ENCODE measurements around the gene RIN1. TPM values are rescaled to one million over a fixed set of nuclear protein-coding genes. Genes with fewer than 3 reads are reported as not detected.
"Not testable (repeated sequence)": the region's sequence is repeated elsewhere in the genome, so short reads cannot be mapped to it uniquely, and the experiment has no call there.

RIN1 gene
- total and polyA plus RNA-seq, 11 donors = 0.99 to 5.2 (median 1.5) TPM

DNA sequence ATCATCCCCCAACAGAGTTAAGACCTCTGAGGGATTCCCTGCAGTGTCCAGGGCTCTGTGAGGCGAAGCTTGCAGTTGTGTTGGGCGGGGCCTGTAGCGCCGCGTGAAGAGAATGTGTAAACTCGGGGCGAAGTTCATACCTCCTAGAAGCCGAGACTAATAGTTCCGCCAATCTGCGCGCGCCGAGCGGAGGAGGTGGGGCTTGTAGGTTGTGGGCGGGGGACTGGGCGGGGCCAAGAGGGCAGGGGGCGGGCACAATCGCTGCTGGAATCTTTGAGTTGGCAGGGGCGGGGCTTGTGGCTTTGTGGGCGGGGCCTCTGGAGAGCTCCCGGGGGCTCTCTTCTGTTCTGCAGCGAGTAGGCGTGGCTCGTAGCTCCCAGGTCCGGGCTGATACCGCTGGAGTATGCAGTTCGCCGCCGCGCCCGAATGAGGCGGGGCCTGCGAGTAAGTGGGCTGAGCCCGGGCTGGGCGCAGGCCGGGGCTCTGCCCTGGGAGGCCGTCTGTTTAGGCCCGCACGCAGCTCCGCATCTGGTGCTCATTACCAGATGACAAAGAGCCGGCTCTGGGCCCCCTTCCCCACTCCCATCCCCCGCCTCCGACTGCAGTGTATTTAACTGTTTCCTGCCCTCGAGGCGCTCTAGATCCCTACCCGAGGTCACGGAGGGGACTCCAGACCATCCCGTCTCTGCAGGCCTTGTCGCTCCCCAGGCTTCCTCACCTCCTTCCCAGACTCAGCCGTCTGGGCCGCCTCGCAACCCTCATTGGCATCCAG is 23.5 kb downstream of the RIN1 start:
- Histone ChIP-seq H3K27ac (peak overlapping the region; percentile 53 to 94 (median 88)), H3K36me3 (no peaks in the 10 kb centered on the region), H3K4me1 (peaks cover 0 to 44% (median 23%) of the 10 kb centered on the region in 12 donors), H3K9me3 (no peaks in the 10 kb centered on the region), H3K4me3 (peak overlapping the region; percentile 18 to 66 (median 62)), H3K27me3 (no peaks in the 10 kb centered on the region)
- peak; percentile 86 to 90 (median 90) for ATAC-seq
- TF ChIP-seq, protein P1, sequence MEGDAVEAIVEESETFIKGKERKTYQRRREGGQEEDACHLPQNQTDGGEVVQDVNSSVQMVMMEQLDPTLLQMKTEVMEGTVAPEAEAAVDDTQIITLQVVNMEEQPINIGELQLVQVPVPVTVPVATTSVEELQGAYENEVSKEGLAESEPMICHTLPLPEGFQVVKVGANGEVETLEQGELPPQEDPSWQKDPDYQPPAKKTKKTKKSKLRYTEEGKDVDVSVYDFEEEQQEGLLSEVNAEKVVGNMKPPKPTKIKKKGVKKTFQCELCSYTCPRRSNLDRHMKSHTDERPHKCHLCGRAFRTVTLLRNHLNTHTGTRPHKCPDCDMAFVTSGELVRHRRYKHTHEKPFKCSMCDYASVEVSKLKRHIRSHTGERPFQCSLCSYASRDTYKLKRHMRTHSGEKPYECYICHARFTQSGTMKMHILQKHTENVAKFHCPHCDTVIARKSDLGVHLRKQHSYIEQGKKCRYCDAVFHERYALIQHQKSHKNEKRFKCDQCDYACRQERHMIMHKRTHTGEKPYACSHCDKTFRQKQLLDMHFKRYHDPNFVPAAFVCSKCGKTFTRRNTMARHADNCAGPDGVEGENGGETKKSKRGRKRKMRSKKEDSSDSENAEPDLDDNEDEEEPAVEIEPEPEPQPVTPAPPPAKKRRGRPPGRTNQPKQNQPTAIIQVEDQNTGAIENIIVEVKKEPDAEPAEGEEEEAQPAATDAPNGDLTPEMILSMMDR (IDR thresholded peaks at IDR 0.05) = no peak
- peak in 1 of 2 donors; percentile 80 for TF ChIP-seq POLR2A (IDR thresholded peaks at IDR 0.05)
- intact Hi-C loops (cut with DNase I) = loop anchor here in 9 of 10 donors (1.0 to 5.0 kb wide), 7 partner anchors 15 to 365 kb away; partner anchors contain the start of genes B4GAT1 (in 3 of the 9), BRMS1 (in 3 of the 9) and RBM4B (in 1 of the 9)
- 1 to 2% (median 2%) methylated on average over 43 to 52 of the region's 52 CpGs for WGBS, 4 donors
- peak; percentile 99 for DNase-seq

DNA sequence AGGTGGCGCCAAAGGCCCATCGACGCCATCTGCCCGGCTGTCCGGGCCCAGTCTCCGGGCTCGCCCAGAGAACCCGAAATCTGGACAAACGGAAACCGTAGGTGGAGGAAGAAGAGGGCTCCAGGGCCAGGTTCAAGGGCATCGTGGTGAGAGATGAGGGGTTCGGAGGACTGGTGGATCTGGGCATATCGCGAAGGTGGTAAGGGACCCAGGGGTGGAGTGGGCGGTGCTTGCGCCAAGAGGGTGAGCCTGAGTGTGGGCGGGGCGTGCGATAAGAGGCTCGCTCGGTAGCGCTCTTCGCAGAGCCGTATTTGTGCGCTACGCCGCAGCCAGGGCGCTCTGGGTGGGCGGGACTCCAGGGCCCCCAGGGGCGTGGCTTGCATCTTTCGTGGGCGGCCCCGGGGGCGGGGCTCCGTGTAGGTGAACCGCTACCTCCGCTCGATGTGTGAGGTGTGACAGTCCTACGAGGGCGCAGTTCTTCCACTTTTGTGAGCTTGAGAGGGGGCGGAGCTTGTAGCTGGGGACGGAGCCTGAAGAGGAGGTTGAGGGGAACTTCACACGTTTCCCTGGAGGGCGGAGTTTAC is 24.2 kb downstream of the RIN1 start:
- ATAC-seq (peak; percentile 80 to 87 (median 82)), DNase-seq (peak; percentile 92 to 96 (median 93))
- H3K36me3 ChIP-seq = no peaks in the 10 kb centered on the region
- TF ChIP-seq, protein P1 (IDR thresholded peaks at IDR 0.05) = peak in 11 of 12 donors; percentile 9 to 98 (median 87)
- TF ChIP-seq POLR2A (IDR thresholded peaks at IDR 0.05) = peak in 1 of 2 donors; percentile 42
- H3K4me3 ChIP-seq = peak overlapping the region; percentile 18 to 66 (median 62)
- 0 to 2% (median 0%) methylated on average over 29 to 44 of the region's 44 CpGs for WGBS, 4 donors
- H3K27me3 ChIP-seq = no peaks in the 10 kb centered on the region
- H3K4me1 ChIP-seq = peaks cover 0 to 37% (median 18%) of the 10 kb centered on the region in 12 donors
- H3K27ac ChIP-seq = peak overlapping the region; percentile 53 to 94 (median 84)
- intact Hi-C loops (cut with DNase I) = loop anchor here in 9 of 10 donors (1.0 to 5.0 kb wide), 7 partner anchors 15 to 365 kb away; partner anchors contain the start of genes B4GAT1 (in 3 of the 9), BRMS1 (in 3 of the 9) and RBM4B (in 1 of the 9)
- no peaks in the 10 kb centered on the region for H3K9me3 ChIP-seq

DNA sequence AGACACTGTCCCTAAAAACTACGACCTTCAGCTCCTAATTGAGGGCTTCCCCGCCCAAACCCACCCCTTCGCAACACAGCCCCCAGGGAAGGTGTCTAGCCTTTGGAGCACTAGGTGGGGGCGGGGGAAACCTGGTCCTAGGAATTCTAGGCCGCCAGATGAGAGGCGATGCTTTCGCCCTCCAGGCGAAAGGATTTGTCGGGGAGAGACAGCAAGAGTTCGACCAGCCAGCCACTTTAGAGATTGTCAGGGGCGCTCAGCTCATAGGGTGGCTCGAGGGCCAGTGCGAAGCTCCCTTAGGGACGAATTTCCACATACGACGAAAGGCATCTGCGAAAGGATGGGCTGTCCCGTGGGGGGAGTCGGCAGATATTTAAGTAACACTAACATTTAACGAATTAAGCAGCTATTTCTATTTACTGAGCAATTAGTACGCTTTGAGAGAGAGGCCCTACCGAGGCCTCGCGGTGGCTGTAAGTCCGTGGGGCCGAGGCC is 24.7 kb downstream of the RIN1 start:
- 23 to 24% (median 23%) methylated on average over 24 to 26 of the region's 26 CpGs for WGBS, 4 donors
- Histone ChIP-seq H3K9me3 (no peaks in the 10 kb centered on the region), H3K4me3 (peak overlapping the region in 11 of 12 donors; percentile 18 to 66 (median 62)), H3K4me1 (peaks cover 0 to 31% (median 14%) of the 10 kb centered on the region in 12 donors), H3K27ac (peak overlapping the region; percentile 25 to 94 (median 84)), H3K36me3 (no peaks in the 10 kb centered on the region), H3K27me3 (no peaks in the 10 kb centered on the region)
- DNase-seq (peak in 1 of 5 donors; percentile 36), ATAC-seq (no peak)
- no peak for TF ChIP-seq POLR2A (IDR thresholded peaks at IDR 0.05)
- TF ChIP-seq, protein P1 (IDR thresholded peaks at IDR 0.05) = peak in 5 of 12 donors; percentile 87 to 99 (median 90)
- intact Hi-C loops (cut with DNase I) = loop anchor here in 9 of 10 donors (1.0 to 5.0 kb wide), 5 partner anchors 17 to 366 kb away; partner anchors contain the start of genes B4GAT1 (in 3 of the 9), BRMS1 (in 3 of the 9) and RBM4B (in 1 of the 9)

DNA sequence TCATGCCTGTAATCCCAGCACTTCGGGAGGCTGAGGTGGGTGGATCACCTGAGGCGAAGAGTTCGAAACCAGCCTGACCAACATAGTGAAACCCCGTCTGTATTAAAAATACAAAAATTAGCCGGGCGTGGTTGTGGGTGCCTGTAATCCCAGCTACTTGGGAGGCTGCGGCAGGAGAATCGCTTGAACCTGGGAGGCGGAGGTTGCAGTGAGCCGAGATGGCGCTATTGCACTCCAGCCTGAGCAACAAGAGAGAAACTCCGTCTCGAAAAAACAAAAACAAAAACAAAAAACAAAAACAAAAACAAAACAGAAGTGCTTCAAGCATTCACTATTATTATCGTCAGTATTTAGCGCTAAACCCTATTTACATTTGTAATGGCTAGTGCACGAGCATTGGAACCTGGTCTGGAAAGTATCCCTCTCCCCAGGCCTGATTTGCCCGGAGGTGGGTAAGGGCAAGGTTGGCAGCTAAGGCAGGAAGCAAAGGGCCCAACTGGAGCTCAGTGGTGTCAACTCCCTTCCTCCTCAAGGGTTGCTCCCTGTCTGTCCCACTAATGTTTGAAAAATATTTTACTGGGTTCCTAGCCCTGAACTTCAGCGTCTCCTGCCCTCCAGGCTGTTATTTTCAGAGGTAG is 25.3 kb downstream of the RIN1 start:
- not testable (repeated sequence) for H3K4me3 ChIP-seq
- peak overlapping the region in 1 of 12 donors; percentile 94 for H3K27ac ChIP-seq

More for the DNA sequence above, 25.3 kb downstream of the RIN1 start:
- peaks cover 0 to 26% (median 9%) of the 10 kb centered on the region in 12 donors for H3K4me1 ChIP-seq
- H3K27me3 ChIP-seq, H3K9me3 ChIP-seq, ATAC-seq, DNase-seq, H3K36me3 ChIP-seq: not testable (repeated sequence)
- WGBS, 4 donors = 82 to 85% (median 83%) methylated on average over 18 of the region's 18 CpGs
- intact Hi-C loops (cut with DNase I) = loop anchor here in 9 of 10 donors (1.0 to 5.0 kb wide), 5 partner anchors 18 to 366 kb away; partner anchors contain the start of genes B4GAT1 (in 3 of the 9), BRMS1 (in 3 of the 9) and RBM4B (in 1 of the 9)

All from heart left ventricle (tissue), 16 donors.